Measurements from ENCODE around the gene UCK2.

GRCh38 chr1:165828669-165829329 is 1.4 kb downstream of the UCK2 start:
- TF ChIP-seq RARB (CRISPR knock-in tag; IDR thresholded peaks at IDR 0.05) (no peak), PATZ1 (CRISPR knock-in tag; IDR thresholded peaks at IDR 0.05; ENCODE audit: borderline replicate concordance) (no peak), ZNF565 (CRISPR knock-in tag; conservative IDR thresholded peaks at IDR 0.05; ENCODE audit: low read depth) (no peak), ZFP3 (CRISPR knock-in tag; IDR thresholded peaks at IDR 0.05) (no peak), TOX (CRISPR knock-in tag; IDR thresholded peaks at IDR 0.05; ENCODE audit: borderline replicate concordance) (no peak)
